HG03060 (cell line): ENCODE results near the gene PKN3.

Experiments used
- ATAC-seq: cut with Tn5 transposase; IDR thresholded peaks from one replicate; pipeline ENCODE4 v1.9.1; 2021; ENCODE audit warnings: low read depth, moderate number of reproducible peaks; ENCODE audit not compliant: unreplicated experiment

The PKN3 gene

DNA sequence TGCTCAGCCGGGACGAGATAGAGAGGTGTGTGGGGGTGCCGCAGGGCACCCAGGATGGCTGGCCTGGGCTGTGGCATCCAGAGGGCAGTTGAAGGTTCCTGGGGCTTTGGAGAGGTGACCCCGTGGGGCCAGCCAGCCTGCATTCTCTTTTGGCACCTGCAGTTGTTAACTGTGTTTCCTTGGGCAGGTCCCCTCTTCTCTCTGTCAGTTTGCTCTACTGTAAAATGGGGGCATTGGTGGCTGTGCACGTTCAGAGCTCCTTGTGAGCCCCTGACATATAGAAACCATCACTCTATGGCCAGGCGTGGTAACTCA is 13.1 kb downstream of the PKN3 start:
- ATAC-seq, result no peak

DNA sequence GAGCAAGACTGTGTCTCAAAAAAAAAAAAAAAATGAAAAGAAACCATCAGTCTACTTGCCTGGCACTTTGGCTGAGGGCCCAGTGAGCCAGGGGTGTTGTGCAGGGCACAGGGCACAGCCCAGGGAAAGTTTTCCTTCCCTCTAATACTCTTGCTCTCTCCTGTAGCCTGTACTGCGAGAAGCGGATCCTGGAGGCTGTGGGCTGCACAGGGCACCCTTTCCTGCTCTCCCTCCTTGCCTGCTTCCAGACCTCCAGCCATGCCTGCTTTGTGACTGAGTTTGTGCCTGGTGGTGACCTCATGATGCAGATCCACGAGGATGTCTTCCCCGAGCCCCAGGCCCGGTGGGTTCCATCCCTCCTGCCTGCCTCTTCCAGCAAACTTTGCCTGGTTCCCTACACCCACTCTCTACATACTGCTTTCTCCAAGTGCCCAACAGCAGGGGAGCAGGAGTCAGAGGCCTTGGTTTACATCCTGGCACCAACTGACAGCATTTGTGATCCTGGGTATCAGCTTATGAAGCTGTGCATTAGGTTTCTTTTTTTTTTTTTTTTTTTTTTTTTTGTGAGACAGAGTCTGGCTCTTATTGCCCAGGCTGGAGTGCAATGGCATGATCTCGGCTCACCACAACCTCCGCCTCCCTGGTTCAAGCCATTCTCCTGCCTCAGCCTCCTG is 14.4 kb downstream of the PKN3 start:
- ATAC-seq, result no peak

DNA sequence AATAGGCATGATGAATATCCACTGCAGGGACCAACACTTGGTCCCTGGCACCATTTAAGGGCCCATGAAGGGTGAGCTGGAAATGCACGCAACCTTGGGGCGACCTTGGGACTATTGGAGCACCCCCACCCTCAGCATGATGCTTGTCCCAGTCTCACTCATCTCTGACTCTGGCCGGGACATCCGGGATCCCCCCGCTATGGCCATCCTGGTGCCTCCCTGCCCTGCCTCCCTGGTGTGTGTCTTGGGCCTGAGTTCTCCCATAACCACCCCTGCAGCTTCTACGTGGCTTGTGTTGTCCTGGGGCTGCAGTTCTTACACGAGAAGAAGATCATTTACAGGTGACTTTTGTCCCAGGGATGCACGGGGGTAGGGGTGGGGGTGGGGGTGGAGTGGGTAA is 15.7 kb downstream of the PKN3 start:
- ATAC-seq, result no peak

DNA sequence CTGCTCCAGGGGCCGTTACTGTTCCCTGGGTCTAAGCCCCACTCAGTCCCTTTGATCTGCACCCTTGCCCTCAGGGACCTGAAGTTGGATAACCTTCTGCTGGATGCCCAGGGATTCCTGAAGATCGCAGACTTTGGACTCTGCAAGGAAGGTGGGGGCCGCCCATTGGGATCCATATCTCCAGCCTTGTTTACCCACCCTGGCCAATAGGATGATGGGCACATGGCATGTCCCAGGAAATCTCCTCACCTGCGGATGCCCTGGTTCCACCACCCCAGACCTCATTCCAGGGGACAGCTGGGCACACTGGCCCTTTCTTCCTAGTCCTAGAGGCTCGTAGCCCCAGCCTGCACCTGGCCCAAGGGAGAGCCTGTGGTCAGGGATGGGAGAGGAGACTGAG is 16.2 kb downstream of the PKN3 start:
- ATAC-seq, result no peak

DNA sequence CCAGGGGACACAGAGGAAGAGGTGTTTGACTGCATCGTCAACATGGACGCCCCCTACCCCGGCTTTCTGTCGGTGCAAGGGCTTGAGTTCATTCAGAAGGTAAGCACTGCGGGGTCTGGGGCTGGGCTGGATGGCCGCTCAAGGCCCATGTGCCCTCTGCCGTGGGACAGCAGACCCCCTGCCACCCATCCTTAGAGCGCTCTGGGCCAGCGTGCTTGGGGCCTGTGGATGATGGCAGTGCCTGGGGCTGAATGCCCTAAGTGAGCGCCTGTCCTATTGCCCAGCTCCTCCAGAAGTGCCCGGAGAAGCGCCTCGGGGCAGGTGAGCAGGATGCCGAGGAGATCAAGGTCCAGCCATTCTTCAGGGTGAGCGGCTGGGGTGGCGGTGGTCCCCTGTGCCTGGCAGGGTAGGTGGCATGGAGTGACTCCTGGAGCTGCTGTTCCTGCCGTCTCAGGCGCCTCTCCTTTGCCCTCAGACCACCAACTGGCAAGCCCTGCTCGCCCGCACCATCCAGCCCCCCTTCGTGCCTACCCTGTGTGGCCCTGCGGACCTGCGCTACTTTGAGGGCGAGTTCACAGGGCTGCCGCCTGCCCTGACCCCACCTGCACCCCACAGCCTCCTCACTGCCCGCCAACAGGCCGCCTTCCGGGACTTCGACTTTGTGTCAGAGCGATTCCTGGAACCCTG is 17.8 kb downstream of the PKN3 start:
- ATAC-seq, result no peak

DNA sequence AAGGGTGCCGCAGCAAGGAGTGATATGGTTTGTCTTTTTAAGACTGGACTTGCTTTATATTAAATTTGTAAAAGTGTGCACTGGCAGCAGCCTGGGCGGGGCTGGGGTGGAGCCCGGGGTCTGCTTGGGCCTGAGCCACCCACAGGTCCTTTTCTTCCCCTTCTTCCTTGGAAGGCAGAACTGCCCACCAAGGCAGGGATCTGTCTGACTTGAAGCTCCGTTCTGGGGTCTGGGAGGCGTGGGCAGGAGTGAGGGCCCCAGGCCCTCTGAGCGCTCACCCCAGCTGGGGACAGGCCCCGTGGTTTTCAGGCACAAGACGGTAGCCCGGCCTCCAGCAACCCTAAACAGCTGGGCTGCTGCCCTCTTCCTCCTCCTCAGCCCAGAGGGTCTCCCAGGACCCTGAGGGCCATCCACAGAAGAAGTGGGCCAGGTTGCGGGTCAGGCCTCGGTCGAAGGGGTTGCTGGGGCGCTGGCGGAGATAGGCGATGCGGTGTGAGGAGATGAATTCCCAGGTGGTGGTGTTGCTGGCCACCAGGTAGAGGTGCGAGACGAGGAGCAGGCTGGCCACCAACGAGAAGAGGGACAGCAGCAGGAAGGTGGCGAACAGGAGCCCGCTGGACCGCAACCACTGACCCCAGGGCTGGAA is 18.7 kb downstream of the PKN3 start:
- ATAC-seq, result no peak

DNA sequence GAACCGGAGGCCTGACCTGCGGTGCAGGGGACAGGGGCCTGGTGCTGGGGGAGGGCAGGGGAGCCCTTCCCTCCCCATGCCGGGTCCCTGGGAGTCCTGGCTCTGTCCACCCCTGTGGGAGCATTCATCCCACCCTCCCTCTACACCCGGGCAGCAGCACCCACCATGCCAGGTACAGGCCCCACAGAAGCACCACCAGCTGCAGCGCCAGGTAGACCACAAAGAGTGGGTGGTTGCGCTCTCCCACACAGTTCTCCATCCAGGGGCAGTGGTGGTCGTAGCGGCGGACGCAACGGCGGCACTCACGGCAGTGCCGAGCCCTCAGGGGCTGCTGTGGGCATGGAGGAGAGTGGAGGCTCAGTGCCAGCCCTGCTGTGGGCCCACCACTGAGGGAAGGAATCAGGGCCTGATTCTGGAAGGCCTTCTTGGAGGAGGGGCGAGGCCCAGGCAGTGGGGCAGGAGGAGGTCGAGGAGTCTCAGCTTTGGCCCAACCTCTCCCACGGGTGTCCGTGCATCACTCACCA is 19.2 kb downstream of the PKN3 start:
- no peak for ATAC-seq

DNA sequence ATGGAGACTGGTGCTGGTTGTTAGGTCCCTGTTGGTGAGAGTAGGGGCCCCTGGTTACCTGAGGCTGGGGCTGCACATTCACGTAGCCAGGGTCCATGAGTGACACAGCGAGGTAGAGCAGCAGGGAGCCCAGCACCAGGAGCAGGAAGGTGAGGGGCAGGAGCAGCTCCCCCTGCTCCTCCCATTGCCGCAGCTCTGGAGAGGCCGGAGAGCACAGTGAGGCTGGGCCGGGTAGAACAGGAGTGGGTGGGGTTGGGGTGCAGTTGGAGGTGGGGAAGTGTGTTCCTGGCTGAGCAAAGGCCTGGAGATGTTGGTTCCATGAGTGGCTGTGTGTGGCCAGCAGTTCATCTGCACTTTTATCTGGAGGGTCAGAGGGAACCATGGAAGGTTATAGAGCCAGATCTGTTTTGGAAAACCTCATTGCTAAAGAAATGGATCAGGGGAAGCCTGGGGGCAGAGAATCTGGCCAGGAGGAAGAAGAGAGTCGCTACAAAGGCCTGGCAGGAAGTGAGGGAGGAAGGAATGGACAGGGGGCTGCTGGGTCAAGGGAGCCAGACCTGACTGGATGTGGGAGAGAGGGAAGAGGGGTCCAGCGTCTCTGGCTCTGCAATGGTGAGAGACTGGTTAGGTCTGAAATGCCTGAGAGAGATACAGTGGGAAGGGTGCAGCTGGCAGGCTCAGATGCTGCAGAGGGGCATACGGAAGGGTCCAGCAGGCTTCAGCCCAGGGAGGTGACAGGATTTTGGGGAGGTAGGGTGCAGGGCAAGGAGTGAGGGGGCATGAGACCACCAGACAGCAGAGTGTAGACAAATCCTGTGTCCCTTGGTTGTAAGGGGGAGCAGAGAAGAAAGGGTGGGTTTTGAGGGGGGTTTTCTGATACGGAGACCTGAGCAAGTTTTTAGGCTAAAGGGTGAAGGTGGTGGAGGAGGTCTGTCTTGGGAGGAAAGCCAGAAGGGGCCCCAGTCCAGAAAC is 20.4 kb downstream of the PKN3 start:
- no peak for ATAC-seq

DNA sequence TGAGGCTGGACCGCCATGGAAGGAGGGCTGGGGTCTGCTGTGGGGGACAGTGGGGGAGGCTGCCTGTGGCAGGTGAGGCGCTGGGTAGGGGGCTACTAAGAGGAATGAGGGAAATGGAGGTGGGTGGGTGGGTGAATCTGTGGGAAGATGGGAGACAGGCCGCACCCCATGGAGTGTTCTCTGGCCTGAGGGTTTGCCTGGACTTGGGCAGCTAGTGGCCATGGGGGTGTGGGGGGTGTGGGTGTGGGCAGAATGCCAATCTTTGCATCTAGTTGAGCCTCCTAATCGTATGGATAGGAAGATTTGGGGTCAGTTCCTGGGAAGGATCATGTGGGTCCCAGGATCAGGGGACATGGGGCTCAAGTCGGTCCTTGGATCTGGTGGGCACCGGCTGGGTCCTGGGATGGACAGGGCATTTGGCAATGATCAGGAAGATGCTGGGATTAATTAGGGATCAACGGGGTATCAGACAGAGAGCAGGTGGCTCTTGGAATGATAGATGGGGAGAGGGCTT is 21.1 kb downstream of the PKN3 start:
- ATAC-seq, result no peak

DNA sequence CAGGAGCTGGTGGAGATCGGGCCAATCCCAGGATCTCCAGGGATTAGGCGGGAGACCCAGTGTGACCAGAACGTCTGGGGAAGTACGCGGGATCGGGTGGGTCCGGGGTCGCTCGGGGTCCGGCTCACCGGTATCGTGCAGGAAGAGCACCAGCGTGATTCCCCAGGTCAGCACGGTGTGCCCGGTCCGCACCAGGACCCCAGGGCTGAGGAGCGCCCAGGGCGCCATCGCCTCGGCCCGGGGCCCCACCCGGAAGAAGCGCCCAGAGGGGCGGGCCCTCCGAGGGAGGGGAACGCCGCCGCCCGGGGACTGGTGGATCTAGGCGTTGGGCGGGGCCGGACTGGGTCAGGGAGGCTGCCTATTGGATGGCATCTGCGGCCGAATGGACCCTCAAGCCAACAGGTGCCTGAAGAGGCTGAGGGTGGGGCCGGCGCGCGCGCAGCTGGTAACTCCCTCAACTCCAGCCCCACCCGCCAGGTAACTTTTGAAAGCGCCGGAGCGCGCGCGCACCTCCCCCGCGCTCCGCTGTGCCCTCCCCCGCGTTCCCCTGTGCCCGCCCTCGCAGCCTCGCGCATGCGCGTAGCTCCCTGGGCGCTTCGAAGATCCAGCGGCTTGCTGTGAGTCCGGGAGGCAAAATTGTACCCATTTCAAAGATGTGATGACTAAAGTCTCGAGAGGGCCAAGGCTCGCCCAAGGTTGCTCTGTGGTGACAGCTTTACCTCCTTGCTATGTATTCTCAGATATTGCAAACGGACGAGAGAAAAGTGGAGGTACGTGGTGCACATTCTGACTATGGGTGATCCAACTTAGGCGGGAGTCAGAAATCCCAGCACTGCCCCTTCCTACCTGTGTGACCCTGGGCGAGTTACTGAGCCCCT is 21.8 kb downstream of the PKN3 start, which contains the start of gene ZDHHC12:
Gene ZDHHC12, minus strand, starts transcription at position 262 of the 878 bp plus-strand sequence. Its CDS starts 34 bp downstream, at position 228.
- peak; percentile 86 for ATAC-seq

DNA sequence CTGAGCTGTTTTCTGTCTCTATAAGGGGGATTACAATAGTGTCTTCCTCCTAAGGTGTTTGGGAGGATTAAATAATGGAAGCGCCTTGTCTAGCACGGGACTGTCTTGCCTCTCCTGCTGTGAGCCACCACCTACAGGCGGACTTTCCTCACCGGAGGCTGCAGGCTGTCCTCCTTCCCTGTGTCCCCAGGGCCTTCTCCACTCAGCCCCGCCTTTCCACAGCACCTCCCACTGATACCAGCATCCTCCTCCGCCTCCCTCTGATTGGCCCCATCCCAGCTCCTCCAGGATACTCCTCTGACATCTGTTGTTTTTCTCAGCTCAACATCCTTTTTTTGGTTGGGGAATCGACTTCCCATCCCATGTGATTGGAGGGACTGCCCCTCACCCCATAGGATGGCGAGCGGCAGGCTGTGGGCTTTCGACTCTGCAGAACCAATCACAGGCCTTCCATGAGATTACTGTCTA is 22.5 kb downstream of the PKN3 start:
- ATAC-seq, result no peak

DNA sequence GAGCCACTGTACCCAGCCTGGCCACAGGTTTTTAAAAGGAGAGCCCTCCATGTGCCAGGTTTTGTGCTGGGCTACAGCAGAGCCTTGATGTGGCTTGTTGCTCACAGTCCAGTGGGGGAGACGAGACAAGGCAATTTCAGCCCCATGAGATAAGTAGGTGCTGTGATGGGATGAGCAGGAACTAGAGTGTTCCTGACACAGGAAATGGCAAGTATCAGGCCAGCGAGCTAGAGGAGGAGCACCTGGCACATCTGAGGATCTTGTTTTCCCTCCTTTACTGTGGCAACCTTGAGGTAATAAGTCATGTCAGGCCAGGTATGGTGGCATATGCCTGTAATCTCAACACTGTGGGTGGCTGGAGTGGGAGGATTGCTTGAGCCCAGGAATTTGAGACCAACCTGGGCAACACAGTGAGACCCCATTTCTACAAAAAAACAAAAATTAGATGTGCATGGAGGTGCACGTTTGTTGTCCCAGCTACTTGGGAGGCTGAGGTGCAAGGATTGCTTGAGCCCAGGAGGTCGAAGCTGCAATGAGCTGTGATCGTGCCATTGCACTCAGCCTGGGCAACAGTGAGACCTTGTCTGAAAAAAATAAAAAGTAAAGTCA is 25.4 kb downstream of the PKN3 start:
- ATAC-seq, result no peak

DNA sequence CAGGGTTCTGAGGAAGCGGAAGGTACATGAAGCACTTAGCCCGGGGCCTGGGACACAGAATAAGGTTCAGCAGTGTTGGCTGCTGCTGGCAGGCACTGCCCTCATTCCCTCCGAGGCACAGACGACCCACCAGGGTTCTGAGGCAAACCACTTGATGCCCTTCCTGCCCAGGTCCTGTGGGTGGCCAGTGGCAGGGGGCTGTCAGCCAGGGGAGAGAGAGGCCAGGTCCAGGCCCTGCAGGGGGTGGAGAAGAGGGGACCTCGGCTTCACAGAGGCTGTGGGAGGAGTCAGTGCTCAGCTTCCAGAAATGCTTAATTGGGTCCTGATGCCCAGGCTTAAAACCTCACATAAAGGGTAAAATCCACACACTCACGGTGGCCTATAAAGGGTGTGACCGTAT is 26.0 kb downstream of the PKN3 start:
- ATAC-seq, result no peak

DNA sequence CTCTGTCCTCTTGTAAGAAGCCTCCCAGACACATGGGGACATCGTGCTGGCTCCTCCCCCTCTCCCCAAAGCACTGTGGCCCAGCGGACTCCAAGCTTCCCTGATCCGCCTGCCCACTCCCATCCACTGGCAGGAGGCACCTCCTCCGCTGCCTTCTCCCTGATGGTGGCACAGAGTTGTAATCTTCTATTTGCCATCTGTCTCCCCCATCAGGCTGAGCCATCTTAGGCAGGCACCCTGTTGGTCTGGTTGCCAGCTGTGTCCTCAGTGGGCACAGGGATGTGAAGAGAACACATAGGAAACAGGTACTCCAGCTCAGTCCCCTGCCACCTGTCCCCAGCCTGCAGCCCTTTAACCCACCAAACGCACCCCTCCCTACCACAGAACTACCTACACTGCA is 27.0 kb downstream of the PKN3 start:
- no peak for ATAC-seq

DNA sequence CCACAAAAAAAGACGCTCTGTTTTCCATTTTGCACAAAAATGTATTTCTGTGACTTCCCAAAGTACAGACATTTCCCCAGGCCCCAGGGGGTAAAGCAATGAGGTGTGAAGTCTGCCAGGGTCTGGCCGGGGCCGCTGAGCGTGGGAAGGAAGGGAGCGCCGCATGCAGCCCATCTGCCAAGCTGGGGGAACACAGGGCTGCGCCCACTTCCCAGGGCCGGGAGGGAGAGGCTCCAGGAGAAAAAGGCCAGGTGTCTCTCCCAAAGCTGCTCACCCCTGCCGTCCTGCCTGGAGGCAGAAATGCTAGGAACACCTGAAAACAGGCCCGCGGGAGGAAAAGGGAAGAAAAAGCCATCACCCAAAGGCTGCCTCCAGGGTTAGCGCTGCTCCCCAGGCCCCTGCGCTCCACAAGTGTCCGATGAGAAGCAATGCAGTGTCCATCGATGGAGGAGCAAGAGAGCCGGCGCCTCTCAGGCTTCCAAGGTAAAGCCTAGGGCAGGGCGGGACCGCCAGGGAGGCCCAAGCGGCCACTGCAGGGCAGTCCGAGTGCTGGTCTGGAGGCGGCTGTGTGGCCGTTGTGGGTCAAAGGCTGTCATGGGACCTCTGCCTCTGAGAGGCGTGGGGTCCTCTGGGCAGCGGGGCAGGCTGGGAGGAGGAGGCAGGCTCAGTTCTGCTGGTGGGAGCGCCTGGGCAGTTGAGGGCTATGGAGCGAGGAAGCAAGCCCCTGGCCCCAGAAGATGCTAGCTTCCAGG is 27.6 kb downstream of the PKN3 start:
- ATAC-seq, result no peak

DNA sequence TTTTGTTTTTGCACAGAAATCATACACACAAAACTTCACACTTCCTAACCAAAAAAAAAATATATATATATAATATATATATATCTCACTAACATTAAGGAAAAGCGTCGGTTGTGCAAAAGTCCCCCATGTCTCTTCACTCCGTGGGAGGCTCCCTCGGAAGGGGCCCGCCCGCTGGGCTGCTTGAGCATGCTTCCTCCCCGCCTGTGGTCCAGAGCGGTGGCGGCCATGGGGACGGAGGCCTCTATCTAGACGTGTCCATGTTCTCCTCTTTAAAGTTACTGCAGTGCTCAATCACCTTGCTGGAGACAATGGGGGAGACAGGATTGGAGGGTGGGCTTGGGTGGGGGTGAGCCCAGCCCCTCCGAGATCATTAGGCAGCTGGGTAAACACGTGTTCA is 28.8 kb downstream of the PKN3 start:
- no peak for ATAC-seq

DNA sequence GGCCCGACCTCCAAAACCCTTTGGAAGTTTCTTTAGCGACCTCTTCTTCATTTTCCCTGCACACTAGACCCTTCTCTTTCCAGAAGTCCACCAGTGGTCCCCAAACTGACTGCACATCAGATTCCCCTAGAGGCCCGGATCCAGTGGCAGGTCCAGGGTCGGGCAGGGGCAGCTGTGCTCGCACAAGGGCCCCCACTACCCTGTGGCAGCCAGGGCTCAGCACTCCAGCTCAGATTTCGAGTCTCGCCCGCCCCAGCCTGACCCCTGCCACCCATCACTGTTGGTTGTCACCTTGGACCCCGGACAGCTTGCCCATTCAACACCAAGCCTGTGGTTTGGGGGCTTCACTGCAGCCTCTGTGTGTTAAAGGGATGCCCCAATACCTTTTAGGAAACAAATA is 29.4 kb downstream of the PKN3 start:
- no peak for ATAC-seq

DNA sequence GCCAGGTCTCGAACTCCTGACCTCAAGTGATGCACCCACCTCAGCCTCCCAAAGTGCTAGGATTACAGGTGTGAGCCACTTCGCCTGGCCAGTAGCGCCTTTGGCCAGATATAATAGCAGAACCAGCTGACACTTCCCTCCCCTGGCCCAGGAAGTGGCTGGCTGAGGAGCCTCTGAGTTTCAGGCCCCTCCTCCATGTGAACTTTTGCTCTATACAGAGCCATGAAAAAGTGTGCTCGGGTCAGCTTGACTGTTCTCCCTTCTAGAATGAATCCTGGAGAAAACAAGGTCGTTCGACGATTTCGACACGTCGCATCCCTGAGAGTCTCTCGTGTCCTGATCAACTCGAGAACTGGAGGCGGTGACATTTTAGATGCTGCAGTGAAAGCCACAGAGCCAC is 30.3 kb downstream of the PKN3 start:
- ATAC-seq, result no peak
